ENCODE data around the gene NLRP5. TPM values are rescaled to one million over a fixed set of nuclear protein-coding genes. Genes with fewer than 3 reads are reported as not detected.

Gene NLRP5
- total and polyA plus RNA-seq, 2 of the 4 experiments (the other 2 are of a cell fraction): not detected

- Histone ChIP-seq H3K18ac (ENCODE audit: low read depth, low read length) (no peak overlapping the region), H3K27me3 (ENCODE audit: control insufficient read depth, insufficient read depth, low read length) (no peaks in the 10 kb centered on the region), H3K9ac (ENCODE audit: low read depth, low read length) (no peak overlapping the region), H3K4me3 (ENCODE audit: insufficient read depth, low read depth, low read length) (no peak overlapping the region), H3K4me2 (ENCODE audit: low read depth, low read length) (no peak overlapping the region), H3K4ac (ENCODE audit: low read depth, low read length) (no peak overlapping the region), H2AFZ (replicated peaks; ENCODE audit: low read length, poor library complexity) (no peak overlapping the region), H3K23ac (ENCODE audit: low read depth, low read length) (no peak overlapping the region), H2BK20ac (ENCODE audit: low read depth, low read length) (no peak overlapping the region), H3K79me1 (ENCODE audit: low read depth in 1 of 2, low read length in 2 of 2) (peaks cover 6 to 28% of the 10 kb centered on the region in 2 experiments), H2AK9ac (replicated peaks; ENCODE audit: low read depth, low read length, poor library complexity) (no peak overlapping the region), H4K91ac (ENCODE audit: insufficient read depth, low read depth, low read length) (no peak overlapping the region), H2BK120ac (ENCODE audit: low read depth, low read length) (no peak overlapping the region), H3K36me3 (ENCODE audit: control insufficient read depth, insufficient read depth, low read length) (peaks cover 47% of the 10 kb centered on the region), H2AK5ac (ENCODE audit: low read depth, low read length) (no peak overlapping the region), H4K20me1 (ENCODE audit: insufficient read depth, low read length) (peaks cover 28% of the 10 kb centered on the region), H3K4me1 (ENCODE audit: control insufficient read depth, insufficient read depth, low read length) (no peaks in the 10 kb centered on the region), H3K27ac (ENCODE audit: insufficient read depth, low read length) (no peak overlapping the region), H2BK15ac (ENCODE audit: low read depth, low read length) (no peak overlapping the region), H4K8ac (ENCODE audit: low read depth in 2 of 2, low read length in 2 of 2) (no peak overlapping the region), H3K56ac (ENCODE audit: extremely low read depth, insufficient read depth, low read length) (no peak overlapping the region), H3K9me1 (ENCODE audit: insufficient read depth, low read length) (no peaks in the 10 kb centered on the region), H4K5ac (ENCODE audit: low read depth, low read length) (no peak overlapping the region), H3K14ac (replicated peaks; ENCODE audit: low read depth, low read length) (no peak overlapping the region), H2BK5ac (ENCODE audit: low read depth, low read length, poor library complexity, severe bottlenecking) (no peak overlapping the region), H3K9me3 (ENCODE audit: control insufficient read depth, insufficient read depth, low read length) (no peaks in the 10 kb centered on the region)
- BruUV-seq (replicated peaks): no TSS peak
- ATAC-seq (ENCODE audit: low read depth): no peak
- POLR2A ChIA-PET (ENCODE audit: unreplicated experiment): no interaction called here
- intact Hi-C loops (cut with micrococcal nuclease): no loop called here
- DNase-seq: no peak
- CTCF ChIA-PET: no interaction called here
- WGBS, 2 experiments (ENCODE audit: extremely low coverage in 2 of 2, insufficient read length in 1 of 2): 96% methylated on average over 9 of the region's 34 CpGs; no CpG with 5 or more reads in 1 of the 2 experiments
- in situ Hi-C loops (cut with MboI; ENCODE audit: low sequenced_read_pairs): no loop called here
- dilution Hi-C loops (cut with HindIII; ENCODE audit: low sequenced_read_pairs, unreplicated experiment): no loop called here
- TF ChIP-seq CHD1 (IDR thresholded peaks at IDR 0.05; ENCODE audit: low read depth, low read length) (no peak), MAFK (IDR thresholded peaks at IDR 0.05; ENCODE audit: low read depth, low read length) (peak; percentile 88)
These were observed 112.4 kb downstream of the NLRP5 start for GRCh38 chr19:56098731-56099568.
